Activated naive CD8-positive, alpha-beta T cell (primary cell): ENCODE data around the gene PHKA1.
"Not testable (repeated sequence)": the region's sequence is repeated elsewhere in the genome, so short reads cannot be mapped to it uniquely, and the experiment has no call there.

Source experiments
- H3K27ac Mint-ChIP-seq: one replicate; pipeline ENCODE4 v1.8.0; 2021; ENCODE audit warnings: mixed read lengths
- H3K27me3 Mint-ChIP-seq: one replicate; pipeline ENCODE4 v1.8.0; 2021; ENCODE audit warnings: mixed read lengths
- H3K36me3 Mint-ChIP-seq: one replicate; pipeline ENCODE4 v1.8.0; 2021; ENCODE audit warnings: mixed read lengths
- H3K4me1 Mint-ChIP-seq: one replicate; pipeline ENCODE4 v1.8.0; 2021; ENCODE audit warnings: low read depth, mixed read lengths
- H3K4me3 Mint-ChIP-seq: one replicate; pipeline ENCODE4 v1.8.0; 2021; ENCODE audit warnings: mild to moderate bottlenecking, mixed read lengths
- H3K9me3 Mint-ChIP-seq: one replicate; pipeline ENCODE4 v1.8.0; 2021; ENCODE audit warnings: low read depth, mixed read lengths

PHKA1 gene

DNA sequence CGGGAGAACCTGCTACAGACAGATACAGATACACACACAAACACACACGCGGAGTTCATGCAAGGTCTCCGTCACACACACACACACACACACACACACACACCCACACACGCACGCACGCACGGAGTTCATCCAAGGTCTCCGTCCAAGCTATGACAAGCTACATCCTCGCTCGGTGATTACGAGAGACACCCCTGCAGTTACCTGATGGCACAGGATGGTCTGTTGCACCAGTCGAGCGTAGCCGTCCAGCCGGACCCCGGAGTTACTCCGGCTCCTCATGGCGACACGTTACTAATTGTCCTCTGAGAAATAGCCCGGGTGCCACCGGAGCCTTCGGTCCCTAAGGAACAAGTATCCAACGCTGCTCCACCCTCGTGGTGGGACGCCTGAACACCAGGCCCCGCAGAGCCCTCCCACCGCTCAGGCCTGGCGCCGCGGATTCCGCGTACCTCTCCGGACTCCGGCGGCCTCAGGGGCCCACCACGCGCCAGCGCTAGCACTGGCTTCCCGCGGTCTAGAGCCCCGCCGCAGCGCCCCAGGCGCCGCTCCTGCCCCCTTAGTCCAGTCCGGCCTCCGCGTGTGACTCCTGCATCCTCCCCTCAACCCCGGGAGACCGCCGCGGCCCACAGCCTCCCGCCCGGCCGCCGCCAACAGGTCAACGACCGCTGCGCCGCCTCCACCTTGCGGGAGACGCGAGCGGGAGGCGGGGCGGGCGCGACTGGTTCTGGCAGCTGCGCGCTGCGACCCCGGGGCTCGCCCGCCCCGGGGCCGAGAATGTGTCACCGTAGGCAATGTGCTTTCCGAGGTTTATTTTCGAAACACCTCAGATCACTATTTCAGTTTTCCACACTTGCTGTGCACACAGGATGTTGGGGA, at the start of gene PHKA1:
TSS of gene PHKA1 (minus strand) at position 708 of the 879 bp plus-strand sequence. CDS start at position 282, 426 bp downstream.
- not testable (repeated sequence) for H3K36me3 Mint-ChIP-seq, H3K27me3 Mint-ChIP-seq, H3K9me3 Mint-ChIP-seq
- Mint-ChIP-seq H3K27ac (peak within 1 kb of the TSS; percentile 70), H3K4me1 (peaks cover 16% of the 10 kb centered on the region), H3K4me3 (peak within 1 kb of the TSS; percentile 83)

DNA sequence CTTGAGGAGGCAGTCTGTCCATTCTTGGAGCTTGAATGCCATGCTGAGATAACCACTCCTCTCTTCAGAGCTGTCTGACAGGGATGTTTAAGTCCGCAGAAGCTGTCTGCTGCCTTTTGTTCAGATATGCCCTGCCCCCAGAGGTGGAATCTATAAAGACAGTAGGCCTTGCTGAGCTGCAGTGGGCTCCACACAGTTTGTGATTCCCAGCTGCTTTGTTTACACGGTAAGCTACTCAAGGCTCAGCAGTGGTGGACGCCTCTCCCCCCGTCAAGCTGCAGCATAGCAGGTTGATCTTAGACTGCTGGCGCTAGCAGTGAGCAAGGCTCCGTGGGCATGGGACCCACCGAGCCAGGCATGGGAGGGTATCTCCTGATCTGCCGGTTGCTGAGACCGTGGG, 46.3 kb upstream of the PHKA1 start:
- H3K4me3 Mint-ChIP-seq, H3K4me1 Mint-ChIP-seq, H3K36me3 Mint-ChIP-seq, H3K27me3 Mint-ChIP-seq, H3K27ac Mint-ChIP-seq, H3K9me3 Mint-ChIP-seq: not testable (repeated sequence)

DNA sequence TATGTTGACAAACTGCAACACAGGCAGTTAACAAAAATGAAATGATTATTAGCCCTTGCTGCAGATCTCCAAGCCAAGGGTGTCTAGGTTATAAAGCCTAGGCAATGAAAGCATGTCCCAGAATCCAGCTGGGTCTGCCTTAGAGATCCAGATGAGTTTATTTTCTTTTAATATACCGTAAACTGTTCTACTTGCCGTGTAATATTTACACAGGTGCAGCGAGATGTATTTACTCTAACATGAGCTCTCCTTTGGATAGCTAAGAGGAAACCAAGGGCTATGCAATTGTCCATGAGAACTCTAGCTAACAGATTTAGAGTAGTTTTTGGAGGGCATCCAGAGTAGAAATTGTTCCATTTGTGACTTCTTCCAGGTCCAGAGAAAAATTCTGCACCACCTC, 34.4 kb upstream of the PHKA1 start:
- not testable (repeated sequence) for H3K27ac Mint-ChIP-seq, H3K4me1 Mint-ChIP-seq, H3K4me3 Mint-ChIP-seq, H3K27me3 Mint-ChIP-seq, H3K9me3 Mint-ChIP-seq, H3K36me3 Mint-ChIP-seq

DNA sequence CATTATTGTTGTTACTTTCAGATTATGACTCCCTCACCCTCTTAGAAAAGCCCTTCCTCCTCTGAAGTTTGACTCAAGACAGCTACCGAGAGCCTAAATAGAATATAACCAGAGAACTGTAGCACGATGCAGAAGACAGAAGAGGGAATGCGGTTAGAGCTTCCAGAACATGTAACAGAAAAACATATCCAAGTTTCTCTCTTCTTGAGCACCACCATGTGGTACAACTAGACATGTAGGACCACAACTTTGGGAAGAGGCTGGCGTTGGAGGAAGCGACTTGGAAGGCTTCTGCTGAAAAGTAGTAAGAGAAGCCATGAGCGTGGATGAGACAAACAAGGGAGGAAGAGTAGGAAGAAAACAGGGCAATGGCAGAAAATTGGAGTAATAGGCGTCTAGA, 31.4 kb upstream of the PHKA1 start:
- not testable (repeated sequence) for H3K36me3 Mint-ChIP-seq, H3K27me3 Mint-ChIP-seq, H3K4me1 Mint-ChIP-seq, H3K4me3 Mint-ChIP-seq, H3K9me3 Mint-ChIP-seq, H3K27ac Mint-ChIP-seq

DNA sequence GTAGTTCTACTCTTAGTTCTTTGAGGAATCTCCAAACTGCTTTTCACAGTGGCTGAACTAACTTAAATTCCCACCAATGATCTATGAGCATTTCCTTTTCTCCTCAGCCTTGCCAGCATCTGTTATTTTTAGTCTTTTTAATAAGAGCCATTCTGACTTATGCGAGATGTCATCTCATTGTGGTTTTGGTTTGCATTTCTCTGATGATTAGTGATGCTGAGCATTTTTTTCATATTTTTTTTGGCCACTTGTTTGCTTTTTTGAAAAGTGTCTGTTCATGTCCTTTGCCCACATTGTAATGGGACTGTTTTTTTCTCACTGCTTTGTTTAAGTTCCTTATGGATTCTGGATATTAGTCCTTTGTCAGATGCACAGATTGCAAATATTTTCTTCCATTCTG, 21.5 kb upstream of the PHKA1 start:
- Mint-ChIP-seq H3K27me3 (peaks cover 7% of the 10 kb centered on the region), H3K4me3 (no peak overlapping the region), H3K36me3 (no peaks in the 10 kb centered on the region), H3K9me3 (no peaks in the 10 kb centered on the region), H3K4me1 (no peaks in the 10 kb centered on the region), H3K27ac (no peak overlapping the region)

DNA sequence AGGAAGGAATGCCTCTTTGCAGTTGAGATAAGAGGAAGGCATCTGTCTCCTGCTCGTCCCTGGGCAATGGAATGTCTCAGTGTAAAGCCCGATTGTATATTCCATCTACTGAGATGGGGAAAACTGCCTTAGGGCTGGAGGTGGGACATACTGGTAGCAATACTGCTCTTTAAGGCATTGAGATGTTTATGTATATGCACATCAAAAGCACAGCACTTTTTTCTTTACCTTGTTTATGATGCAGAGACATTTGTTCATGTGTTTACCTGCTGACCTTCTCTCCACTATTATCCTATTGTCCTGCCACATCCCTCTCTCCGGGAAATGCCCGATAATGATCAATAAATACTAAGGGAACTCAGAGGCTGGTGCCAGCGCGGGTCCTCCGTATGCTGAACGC, 19.5 kb upstream of the PHKA1 start:
- H3K27ac Mint-ChIP-seq, H3K36me3 Mint-ChIP-seq, H3K4me1 Mint-ChIP-seq: not testable (repeated sequence)

DNA sequence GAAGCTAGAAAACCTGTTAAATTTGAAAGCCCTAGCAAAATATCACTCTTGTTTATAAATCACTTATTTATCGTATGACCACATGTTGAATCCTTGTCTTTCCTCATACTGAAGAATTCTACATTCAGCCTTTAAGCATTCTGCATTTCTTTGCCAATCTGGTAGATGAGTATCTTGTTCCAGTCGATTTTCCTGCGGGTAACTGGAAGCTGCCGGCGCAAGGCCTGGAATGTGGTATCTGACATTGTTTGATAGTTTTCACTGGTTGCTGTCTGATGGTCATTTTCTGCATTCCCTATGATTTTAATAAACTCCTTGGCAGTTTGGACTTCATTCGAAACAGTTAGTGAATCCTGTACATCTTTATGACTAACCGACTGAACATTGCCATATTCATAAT, 13.7 kb upstream of the PHKA1 start:
- Mint-ChIP-seq H3K27ac (no peak overlapping the region), H3K36me3 (no peaks in the 10 kb centered on the region), H3K27me3 (peaks cover 1% of the 10 kb centered on the region), H3K4me3 (no peak overlapping the region), H3K9me3 (no peaks in the 10 kb centered on the region), H3K4me1 (no peaks in the 10 kb centered on the region)

More for the DNA sequence above, 19.5 kb upstream of the PHKA1 start:
- not testable (repeated sequence) for H3K27me3 Mint-ChIP-seq, H3K9me3 Mint-ChIP-seq, H3K4me3 Mint-ChIP-seq

DNA sequence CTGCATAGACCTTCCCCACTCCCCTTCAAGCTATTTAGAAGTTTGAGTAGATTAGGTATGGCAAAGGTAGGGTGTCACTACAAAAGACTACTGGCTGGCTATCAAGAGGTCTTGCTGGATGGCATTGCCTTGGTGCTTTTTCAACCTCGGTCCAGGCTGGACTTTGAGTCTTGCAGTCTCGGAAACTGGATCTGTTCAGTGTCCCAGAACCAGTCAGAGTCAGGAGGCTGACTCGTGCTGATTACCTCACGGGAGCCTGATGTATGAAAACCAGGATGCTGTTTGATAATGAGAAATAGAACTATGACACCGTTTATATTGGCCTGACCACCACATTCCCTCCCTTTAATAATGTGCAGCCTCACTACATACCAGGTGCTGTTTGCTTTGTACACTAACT, 2.7 kb upstream of the PHKA1 start:
- no peak overlapping the region for H3K27ac Mint-ChIP-seq
- H3K27me3 Mint-ChIP-seq, result peaks cover 5% of the 10 kb centered on the region
- no peak overlapping the region for H3K4me3 Mint-ChIP-seq
- no peaks in the 10 kb centered on the region for H3K9me3 Mint-ChIP-seq
- no peaks in the 10 kb centered on the region for H3K36me3 Mint-ChIP-seq
- peaks cover 16% of the 10 kb centered on the region for H3K4me1 Mint-ChIP-seq

DNA sequence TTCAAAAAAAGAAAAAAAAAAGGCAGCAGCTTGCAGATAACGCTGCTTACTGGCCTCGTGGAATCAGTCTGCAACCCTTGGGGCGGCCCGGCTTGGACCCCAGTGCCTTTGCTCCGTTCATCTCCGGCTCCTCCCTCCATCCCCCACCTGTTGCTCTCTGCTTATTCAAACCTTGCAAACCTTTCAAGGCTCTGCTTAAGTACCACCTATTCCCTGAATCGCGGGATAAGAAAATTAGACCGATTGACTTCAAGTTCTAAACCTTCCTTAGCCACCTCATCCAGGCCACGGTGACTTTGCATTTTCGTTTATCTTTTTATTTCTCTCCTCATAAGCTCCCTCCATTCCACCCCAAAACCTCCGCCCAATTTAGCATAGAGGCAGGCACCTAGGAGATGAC, 1.4 kb upstream of the PHKA1 start:
- Mint-ChIP-seq H3K27me3 (peaks cover 5% of the 10 kb centered on the region), H3K27ac (no peak overlapping the region), H3K9me3 (no peaks in the 10 kb centered on the region), H3K36me3 (no peaks in the 10 kb centered on the region), H3K4me1 (peaks cover 16% of the 10 kb centered on the region), H3K4me3 (peak overlapping the region; percentile 70)

DNA sequence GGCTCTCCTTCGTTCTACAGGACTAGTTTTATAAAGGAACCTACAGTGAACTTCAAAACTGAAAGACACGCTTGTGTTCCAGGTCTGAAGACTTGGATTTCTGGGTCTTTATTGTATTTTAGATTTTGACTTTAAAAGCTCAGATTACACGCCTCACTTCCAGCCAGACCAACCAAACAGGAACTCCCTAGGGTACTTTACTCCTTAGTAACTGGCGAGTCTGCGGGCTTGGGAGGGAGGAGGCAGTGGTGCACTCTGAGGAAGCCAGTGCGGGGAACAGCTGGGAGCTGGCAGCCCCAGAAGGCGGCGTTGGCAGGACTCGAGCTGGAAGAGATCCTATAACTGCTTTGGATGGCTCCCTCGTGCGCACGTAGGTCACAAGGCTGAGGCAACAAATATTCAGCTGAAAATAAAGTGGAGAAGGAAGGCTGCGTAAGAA, 391 bp upstream of the PHKA1 start:
- Mint-ChIP-seq H3K4me3 (peak overlapping the region; percentile 75), H3K4me1 (peaks cover 16% of the 10 kb centered on the region), H3K27me3 (peaks cover 5% of the 10 kb centered on the region), H3K9me3 (no peaks in the 10 kb centered on the region), H3K27ac (peak overlapping the region; percentile 70), H3K36me3 (no peaks in the 10 kb centered on the region)

DNA sequence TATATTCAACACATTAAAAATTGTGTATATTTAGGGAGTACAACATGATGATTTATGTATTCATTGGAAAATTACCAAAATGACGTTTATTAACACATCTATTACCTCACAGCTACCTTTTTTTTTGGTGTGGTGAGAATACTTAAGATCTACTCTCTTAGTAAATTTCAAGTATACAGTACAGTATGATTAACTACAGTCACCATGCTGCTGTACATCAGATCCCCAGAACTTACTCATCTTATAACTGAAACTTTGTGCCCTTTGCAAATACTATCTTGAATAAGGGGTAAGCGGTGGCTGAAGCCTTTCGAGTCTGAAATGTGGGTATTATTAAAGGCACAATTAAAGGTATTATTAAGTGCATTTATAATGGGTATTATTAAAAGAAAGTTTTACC, 976 bp downstream of the PHKA1 start:
- Mint-ChIP-seq H3K9me3 (no peaks in the 10 kb centered on the region), H3K27me3 (peaks cover 5% of the 10 kb centered on the region), H3K4me1 (peaks cover 16% of the 10 kb centered on the region), H3K36me3 (peaks cover 2% of the 10 kb centered on the region), H3K4me3 (peak overlapping the region; percentile 83), H3K27ac (peak overlapping the region; percentile 68)

DNA sequence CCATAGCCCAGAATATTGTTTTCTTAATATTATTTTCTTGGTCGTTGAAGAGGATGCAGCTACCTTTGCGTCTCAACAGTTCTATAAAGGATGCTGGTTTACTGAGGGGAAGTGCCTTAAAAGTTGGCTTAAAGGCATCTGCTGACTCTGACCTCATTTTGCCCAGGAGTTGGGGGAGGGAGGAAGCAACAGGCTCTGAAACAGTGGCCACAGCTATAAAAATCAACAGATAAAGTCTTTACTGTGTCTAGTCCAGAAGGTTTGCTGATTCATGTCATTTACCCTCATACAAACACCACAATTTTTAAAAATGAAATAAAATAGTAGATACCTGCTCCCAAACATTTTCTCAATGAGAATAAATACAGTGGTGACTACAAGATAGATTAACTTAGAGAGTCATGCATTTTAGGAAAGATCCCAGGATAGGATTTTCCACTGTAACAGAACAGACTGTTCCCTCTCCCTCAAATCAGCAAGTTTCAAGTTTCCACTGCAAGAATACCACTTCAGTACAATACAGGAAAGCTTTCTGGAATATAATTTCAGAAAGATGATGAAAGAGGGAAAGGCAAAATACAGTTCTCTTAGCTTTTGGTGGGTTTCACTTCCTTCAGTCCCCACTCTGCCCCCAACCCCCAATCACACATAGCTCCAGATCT, 1.9 kb downstream of the PHKA1 start:
- Mint-ChIP-seq H3K36me3 (peaks cover 2% of the 10 kb centered on the region), H3K4me3 (peak overlapping the region; percentile 52), H3K4me1 (peaks cover 16% of the 10 kb centered on the region), H3K27ac (no peak overlapping the region), H3K9me3 (no peaks in the 10 kb centered on the region), H3K27me3 (peaks cover 5% of the 10 kb centered on the region)

DNA sequence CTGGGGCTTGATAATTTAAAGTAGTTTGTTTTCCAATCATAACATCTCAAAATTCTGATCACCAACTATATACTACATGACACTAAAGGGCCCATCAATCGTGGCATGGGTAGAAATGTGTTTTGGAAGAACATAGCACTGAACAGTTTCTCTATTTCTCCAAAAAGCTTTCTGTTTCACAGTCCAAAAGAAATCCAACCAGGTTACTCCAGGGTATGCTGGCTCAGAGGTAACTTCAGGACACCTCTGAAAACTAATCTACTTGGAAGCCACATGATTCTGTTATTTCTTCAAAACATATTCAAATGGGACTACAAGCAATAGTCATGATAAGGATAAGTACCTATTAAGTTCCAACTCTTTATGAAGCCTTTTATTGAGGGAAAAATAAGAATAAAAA, 8.3 kb downstream of the PHKA1 start:
- H3K27ac Mint-ChIP-seq, result no peak overlapping the region
- H3K27me3 Mint-ChIP-seq, result no peaks in the 10 kb centered on the region
- no peaks in the 10 kb centered on the region for H3K4me1 Mint-ChIP-seq
- H3K4me3 Mint-ChIP-seq, result no peak overlapping the region
- no peaks in the 10 kb centered on the region for H3K9me3 Mint-ChIP-seq
- H3K36me3 Mint-ChIP-seq, result peaks cover 2% of the 10 kb centered on the region

DNA sequence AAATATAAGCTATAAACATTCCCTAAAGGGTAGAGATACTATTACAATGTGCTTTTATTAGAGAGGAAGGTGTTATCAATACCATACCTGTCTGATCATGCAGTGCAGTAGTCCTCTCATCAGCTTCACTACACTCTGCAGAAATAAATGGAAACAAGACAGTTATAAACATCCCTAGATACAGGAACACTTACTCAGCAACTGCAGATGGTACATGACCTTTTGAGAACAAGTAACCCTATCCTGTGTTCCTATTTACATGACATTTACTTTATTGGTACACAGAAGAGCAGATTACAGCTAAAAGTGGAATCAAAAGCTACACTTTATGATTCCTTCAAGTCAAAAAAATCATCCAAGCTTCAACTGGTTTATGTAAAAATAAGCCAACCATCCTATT, 9.0 kb downstream of the PHKA1 start:
- peaks cover 2% of the 10 kb centered on the region for H3K36me3 Mint-ChIP-seq
- no peaks in the 10 kb centered on the region for H3K4me1 Mint-ChIP-seq
- H3K27me3 Mint-ChIP-seq, result no peaks in the 10 kb centered on the region
- no peaks in the 10 kb centered on the region for H3K9me3 Mint-ChIP-seq
- H3K4me3 Mint-ChIP-seq, result no peak overlapping the region
- no peak overlapping the region for H3K27ac Mint-ChIP-seq

DNA sequence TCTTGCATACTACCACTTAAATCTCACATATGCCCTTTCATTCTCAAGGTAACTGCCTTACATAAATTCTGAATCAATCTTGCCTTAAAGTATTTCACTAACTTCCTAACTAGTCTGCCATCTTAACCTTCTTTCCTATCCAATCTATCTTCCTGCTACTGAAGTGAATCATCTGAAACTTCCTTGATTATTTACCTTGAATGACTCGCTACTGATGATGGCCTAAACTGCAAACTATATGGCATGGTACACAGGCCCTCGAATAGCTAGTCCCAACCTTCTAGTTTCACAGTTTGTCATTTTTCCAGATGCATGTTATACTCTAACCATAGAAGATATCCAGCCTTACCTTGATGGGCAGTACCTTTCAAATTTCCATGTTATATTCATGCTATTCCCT, 19.9 kb downstream of the PHKA1 start:
- H3K27ac Mint-ChIP-seq, result no peak overlapping the region
- no peaks in the 10 kb centered on the region for H3K9me3 Mint-ChIP-seq
- H3K4me1 Mint-ChIP-seq, result no peaks in the 10 kb centered on the region
- H3K4me3 Mint-ChIP-seq, result no peak overlapping the region
- H3K27me3 Mint-ChIP-seq, result no peaks in the 10 kb centered on the region
- peaks cover 8% of the 10 kb centered on the region for H3K36me3 Mint-ChIP-seq

DNA sequence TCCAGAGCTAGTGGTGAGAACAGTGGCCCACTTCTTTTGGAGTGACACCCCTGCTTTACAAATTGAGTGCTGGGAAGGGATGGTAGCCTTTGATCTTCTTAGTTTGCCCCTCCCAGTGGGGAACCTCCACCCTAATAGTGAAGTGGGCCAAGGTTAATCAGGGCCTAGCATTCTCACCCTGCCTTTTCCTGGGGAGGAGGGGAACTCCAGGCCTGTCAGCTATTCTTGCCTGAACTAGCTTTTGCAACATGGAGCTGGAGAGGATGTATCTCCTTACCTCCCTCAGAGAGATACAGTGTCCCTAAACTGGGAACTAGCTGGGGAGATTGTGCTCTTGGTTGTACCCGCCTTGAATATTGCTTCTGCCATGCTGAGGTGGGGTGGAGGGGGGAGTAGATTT, 20.6 kb downstream of the PHKA1 start:
- Mint-ChIP-seq H3K27ac (no peak overlapping the region), H3K27me3 (no peaks in the 10 kb centered on the region), H3K4me1 (no peaks in the 10 kb centered on the region), H3K36me3 (peaks cover 8% of the 10 kb centered on the region), H3K4me3 (no peak overlapping the region), H3K9me3 (no peaks in the 10 kb centered on the region)
